Lung (tissue), 16 donors: Measurements from ENCODE around the gene VPS35. TPM values are rescaled to one million over a fixed set of nuclear protein-coding genes. Genes with fewer than 3 reads are reported as not detected.

Experiments used
- ATAC-seq: fragments of 200-7000 bp; cut with Tn5 transposase; one replicate; pipeline ENCODE4 v1.9.1; 2020; ENCODE audit warnings: moderate number of reproducible peaks; ENCODE audit not compliant: insufficient read depth, low FRiP score
- DNase-seq, 3 donors: peaks; one replicate each; pipeline ENCODE4 v3.0.0-alpha.2; 2013 to 2017
- H3K27ac ChIP-seq, 2 donors: one replicate each; pipeline ENCODE4 v1.5.1; 2013; ENCODE audit warnings: mild to moderate bottlenecking in 2 of 2, moderate library complexity in 2 of 2, control low read depth in 1 of 2, inconsistent platforms in 1 of 2, low read depth in 1 of 2, low read length in 1 of 2
- H3K27me3 ChIP-seq, 3 donors: one replicate each; pipeline ENCODE4 v1.5.1; 2013; ENCODE audit warnings: low read length in 2 of 3; ENCODE audit not compliant: control insufficient read depth in 3 of 3, insufficient read depth in 3 of 3
- H3K36me3 ChIP-seq, 4 donors: one replicate each; pipeline ENCODE4 v1.5.1; 2013; ENCODE audit warnings: low read length in 4 of 4, mild to moderate bottlenecking in 1 of 4, moderate library complexity in 1 of 4; ENCODE audit not compliant: control insufficient read depth in 4 of 4, insufficient read depth in 4 of 4
- H3K4me1 ChIP-seq, 5 donors: one replicate each; pipeline ENCODE4 v1.5.1; 2013; ENCODE audit warnings: low read length in 5 of 5, mild to moderate bottlenecking in 2 of 5, moderate library complexity in 1 of 5; ENCODE audit not compliant: control insufficient read depth in 5 of 5, insufficient read depth in 5 of 5
- H3K4me3 ChIP-seq: one replicate; pipeline ENCODE4 v1.5.1; 2013; ENCODE audit warnings: mild to moderate bottlenecking, control low read depth, moderate library complexity
- H3K9ac ChIP-seq, 2 donors: one replicate each; pipeline ENCODE4 v1.5.1; 2013; ENCODE audit warnings: low read length in 2 of 2, control low read depth in 1 of 2; ENCODE audit not compliant: insufficient read depth in 1 of 2
- H3K9me3 ChIP-seq, 4 donors: one replicate each; pipeline ENCODE4 v1.5.1; 2013; ENCODE audit warnings: low read length in 3 of 4, mild to moderate bottlenecking in 1 of 4, moderate library complexity in 1 of 4; ENCODE audit not compliant: control insufficient read depth in 4 of 4, insufficient read depth in 3 of 4
- CTCF ChIP-seq: IDR thresholded peaks from 2 replicates; pipeline ENCODE4 v1.5.1; 2012; ENCODE audit warnings: mild to moderate bottlenecking; ENCODE audit errors: control extremely low read depth, extremely low read depth
- WGBS, 2 donors: extraction: QIAGEN DNeasy Blood & Tissue Kit; methylation state at CpG; one replicate each; pipeline ENCODE4 v1.1.7; 2013; 5-methylcytosine and 5-hydroxymethylcytosine counted together
- long read RNA-seq, 5 donors: transcript quantifications; one replicate each; lab custom pipeline, GENCODE V29; 2026
- polyA plus RNA-seq, 2 donors: library from polyadenylated mRNA; stranded (reverse); fragments of 200-250 nt; gene quantifications; one replicate each; pipeline ENCODE4 v1.2.1, GENCODE V29; 2013
- total RNA-seq, 2 donors: library from RNA; depleted of rRNA in 1 of 2; stranded (reverse); fragments of >200 nt in 1 of 2; gene quantifications; one replicate each; pipeline ENCODE4 v1.2.1, GENCODE V29; 2014 to 2021
- donor health status: control.
- donor health status: control.
- donor health status: Bipolar disorder and iron deficiency.
- donor health status: healthy.
- donor health status: DM: yes; HTN: yes; CAD: no.

The VPS35 gene
- total RNA-seq: 100 to 1,000 TPM in 1 of 2 donors, 10 to 100 TPM in 1; 97.9 to 104 TPM
- 10 to 100 TPM; 16.6 to 40.1 TPM for polyA plus RNA-seq
- long read RNA-seq, donor 1, full-length matches to known transcripts: 30 of 71 reads
- long read RNA-seq, donor 1, partial matches to known transcripts: 41 of 71 reads
- long read RNA-seq, donor 1, other reads (novel, unspliced or antisense): 0 of 71 reads
- long read RNA-seq, donor 2, full-length matches to known transcripts: 4 of 20 reads
- long read RNA-seq, donor 2, partial matches to known transcripts: 16 of 20 reads
- long read RNA-seq, donor 2, other reads (novel, unspliced or antisense): 0 of 20 reads
- long read RNA-seq, donor 3, full-length matches to known transcripts: 15 of 128 reads
- long read RNA-seq, donor 3, partial matches to known transcripts: 113 of 128 reads
- long read RNA-seq, donor 3, other reads (novel, unspliced or antisense): 0 of 128 reads
- long read RNA-seq, donor 4, full-length matches to known transcripts: 5 of 11 reads
- long read RNA-seq, donor 4, partial matches to known transcripts: 6 of 11 reads
- long read RNA-seq, donor 4, other reads (novel, unspliced or antisense): 0 of 11 reads
- long read RNA-seq, donor 5, full-length matches to known transcripts: 16 of 71 reads
- long read RNA-seq, donor 5, partial matches to known transcripts: 55 of 71 reads
- long read RNA-seq, donor 5, other reads (novel, unspliced or antisense): 0 of 71 reads

GRCh38 chr16:46688654-46689364, at the start of gene VPS35:
Gene VPS35, minus strand, starts transcription at chr16:46689178. Its CDS starts 45 bp downstream, at chr16:46689133.
- Histone ChIP-seq H3K4me3 (peak within 1 kb of the TSS; percentile 96), H3K9me3 (no peaks in the 10 kb centered on the region), H3K27me3 (no peaks in the 10 kb centered on the region), H3K4me1 (peaks cover 9 to 35% (median 11%) of the 10 kb centered on the region in 5 donors), H3K36me3 (peaks cover 0 to 9% (median 1%) of the 10 kb centered on the region in 4 donors), H3K27ac (peak within 1 kb of the TSS; percentile 80 to 94), H3K9ac (peak within 1 kb of the TSS; percentile 92 to 97)
- no peak for TF ChIP-seq CTCF
- peak; percentile 96 for ATAC-seq
- DNase-seq: peak; percentile 99
- 0 to 1% methylated on average over 48 to 54 of the region's 54 CpGs for WGBS, 2 donors

GRCh38 chr16:46737621-46738214, 48.7 kb upstream of the VPS35 start:
- no peak overlapping the region for H3K9ac ChIP-seq
- no peaks in the 10 kb centered on the region for H3K27me3 ChIP-seq
- H3K27ac ChIP-seq: peak overlapping the region in 1 of 2 donors; percentile 76
- peak; percentile 27 for ATAC-seq
- no peaks in the 10 kb centered on the region for H3K9me3 ChIP-seq
- no peak overlapping the region for H3K4me3 ChIP-seq
- H3K36me3 ChIP-seq: no peaks in the 10 kb centered on the region
- no peaks in the 10 kb centered on the region for H3K4me1 ChIP-seq
- no peak for DNase-seq
- TF ChIP-seq CTCF: no peak
- 90 to 93% methylated on average over 13 to 14 of the region's 14 CpGs for WGBS, 2 donors

GRCh38 chr16:46736695-46737094, 47.7 kb upstream of the VPS35 start:
- no peak for ATAC-seq
- no peaks in the 10 kb centered on the region for H3K9me3 ChIP-seq
- WGBS, 2 donors: 76 to 81% methylated on average over 12 of the region's 12 CpGs
- no peak for TF ChIP-seq CTCF
- no peak overlapping the region for H3K4me3 ChIP-seq
- H3K27me3 ChIP-seq: no peaks in the 10 kb centered on the region
- peak overlapping the region in 1 of 2 donors; percentile 76 for H3K27ac ChIP-seq
- DNase-seq: no peak
- H3K4me1 ChIP-seq: no peaks in the 10 kb centered on the region
- H3K9ac ChIP-seq: no peak overlapping the region
- H3K36me3 ChIP-seq: no peaks in the 10 kb centered on the region
